ENCODE data around the gene GRB14. TPM values are rescaled to one million over a fixed set of nuclear protein-coding genes. Genes with fewer than 3 reads are reported as not detected.

Gene GRB14
- total and polyA plus RNA-seq, 2 of the 13 experiments (the other 11 are each of a cell fraction or from before 2014, with no cell fraction given) = 4.6 to 5.8 TPM

GRCh38 chr2:164662868-164663631 lies 41.8 kb upstream of the GRB14 start (continued):
- TF ChIP-seq ZMAT3 (CRISPR knock-in tag; conservative IDR thresholded peaks at IDR 0.05) = no peak
- TF ChIP-seq MBNL3 (CRISPR knock-in tag; conservative IDR thresholded peaks at IDR 0.05) = no peak
- TF ChIP-seq DZIP1 (CRISPR knock-in tag; IDR thresholded peaks at IDR 0.05) = no peak
- no peak for TF ChIP-seq ZNF772 (CRISPR knock-in tag; IDR thresholded peaks at IDR 0.05)
- no peak for TF ChIP-seq TFDP1 (CRISPR knock-in tag; IDR thresholded peaks at IDR 0.05; ENCODE audit: borderline replicate concordance)
- no peak for TF ChIP-seq NCOR1 (IDR thresholded peaks at IDR 0.05; ENCODE audit: borderline replicate concordance, low read length)
- no peak for TF ChIP-seq KAT2B (IDR thresholded peaks at IDR 0.05; ENCODE audit: borderline replicate concordance, low read depth, low read length)
- no peak for TF ChIP-seq ZNF749 (CRISPR knock-in tag; IDR thresholded peaks at IDR 0.05; ENCODE audit: borderline replicate concordance)
- no peak for TF ChIP-seq CREM (IDR thresholded peaks at IDR 0.05)
- TF ChIP-seq CREM (CRISPR knock-in tag; IDR thresholded peaks at IDR 0.05) = no peak
- no peak for TF ChIP-seq FOSL1 (CRISPR knock-in tag; IDR thresholded peaks at IDR 0.05; ENCODE audit: borderline replicate concordance)
- TF ChIP-seq ZSCAN30 (CRISPR knock-in tag; IDR thresholded peaks at IDR 0.05) = no peak
- TF ChIP-seq ZSCAN25 (CRISPR knock-in tag; IDR thresholded peaks at IDR 0.05) = no peak
